DMS53 (cell line): Measurements from ENCODE around the gene TMEM178B.

Source experiments
- DNase-seq: peaks from one replicate; lab custom pipeline; 2025; lab: John Stamatoyannopoulos, UW

The TMEM178B gene

DNA sequence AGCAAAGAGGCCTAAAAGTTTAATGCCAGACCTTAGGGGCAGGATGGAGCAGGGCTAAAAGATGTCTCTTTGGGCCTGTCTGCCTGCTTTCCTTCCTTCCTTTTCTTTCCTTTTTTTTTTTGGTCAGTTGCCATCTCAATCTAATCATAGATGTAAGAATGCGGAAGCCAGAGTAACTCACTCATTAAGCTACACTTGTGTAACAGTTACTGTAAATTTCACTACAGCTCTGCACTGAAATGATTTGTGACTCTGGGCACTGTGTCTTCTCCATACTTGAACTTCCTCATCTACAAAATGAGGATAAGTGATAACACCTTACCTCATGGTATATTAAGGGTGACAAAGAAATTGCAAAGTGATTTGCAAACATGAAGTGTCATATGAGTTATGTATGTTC, 401.8 kb downstream of the TMEM178B start:
- no peak for DNase-seq

DNA sequence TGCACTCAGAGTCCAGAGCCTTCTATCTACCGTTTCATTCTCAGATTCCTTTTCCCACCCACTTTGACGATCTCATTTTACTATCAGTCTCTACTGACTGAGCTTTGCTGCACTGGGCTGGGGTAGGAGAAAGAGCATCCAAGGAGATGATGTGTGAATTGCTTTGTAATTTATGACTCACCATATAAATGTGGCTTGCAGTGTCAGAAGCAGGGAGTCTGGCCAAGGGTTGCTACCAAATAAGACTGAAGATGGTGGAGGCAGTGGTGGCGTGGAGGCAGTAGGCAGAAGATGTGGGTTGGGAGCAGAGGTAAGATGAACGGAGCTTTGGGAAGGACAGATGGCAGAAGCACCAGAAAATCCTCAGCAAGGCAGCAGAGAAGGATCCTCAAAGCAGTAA, 404.0 kb downstream of the TMEM178B start:
- no peak for DNase-seq

DNA sequence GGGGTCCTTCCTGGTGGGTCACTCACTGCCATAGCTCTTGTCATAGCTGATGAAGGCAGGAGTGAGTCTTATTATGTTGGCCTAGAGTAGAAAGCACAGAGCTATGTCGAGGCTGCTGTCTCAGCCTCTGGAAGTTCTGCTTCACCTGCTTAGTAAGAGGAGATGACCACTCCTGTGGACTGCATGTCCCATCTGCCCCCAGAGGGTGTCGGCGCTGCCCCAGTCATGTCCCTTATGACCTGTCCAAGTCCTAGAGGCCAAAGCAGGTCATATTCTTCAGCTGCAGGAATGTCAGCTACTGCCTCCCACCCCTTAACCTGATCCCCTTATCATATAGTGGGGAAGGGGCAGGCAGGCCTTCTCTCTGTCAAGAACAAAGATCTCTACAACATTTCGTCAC, 405.0 kb downstream of the TMEM178B start:
- no peak for DNase-seq

GRCh38 chr7:141480953-141481352, 407.1 kb downstream of the TMEM178B start:
- no peak for DNase-seq

DNA sequence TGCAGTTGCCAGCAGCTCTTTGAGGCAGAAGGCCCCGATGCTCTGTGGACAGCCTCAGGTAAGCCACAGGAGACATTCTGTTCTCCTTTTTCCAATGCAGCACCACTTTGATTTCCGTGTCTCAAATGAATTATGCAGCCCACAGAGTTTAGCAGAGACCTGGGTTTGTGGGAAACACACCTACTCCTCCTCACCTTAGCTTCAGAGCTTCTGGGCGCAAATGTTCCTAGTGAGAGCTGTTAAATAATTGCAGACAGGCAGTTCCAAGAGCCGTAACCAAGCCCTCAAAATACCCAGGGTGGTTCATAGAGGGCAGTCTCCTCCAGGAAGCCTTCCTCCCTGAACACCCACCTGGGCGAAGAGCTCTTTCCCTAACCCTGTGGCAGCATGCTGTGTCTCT, 408.1 kb downstream of the TMEM178B start:
- no peak for DNase-seq

GRCh38 chr7:141483044-141483443, 409.2 kb downstream of the TMEM178B start:
- peak; percentile 46 for DNase-seq

GRCh38 chr7:141484907-141485306, 411.0 kb downstream of the TMEM178B start:
- DNase-seq, result no peak

- no peak for DNase-seq
Measured at GRCh38 chr7:141486959-141487358, 413.1 kb downstream of the TMEM178B start.

DNA sequence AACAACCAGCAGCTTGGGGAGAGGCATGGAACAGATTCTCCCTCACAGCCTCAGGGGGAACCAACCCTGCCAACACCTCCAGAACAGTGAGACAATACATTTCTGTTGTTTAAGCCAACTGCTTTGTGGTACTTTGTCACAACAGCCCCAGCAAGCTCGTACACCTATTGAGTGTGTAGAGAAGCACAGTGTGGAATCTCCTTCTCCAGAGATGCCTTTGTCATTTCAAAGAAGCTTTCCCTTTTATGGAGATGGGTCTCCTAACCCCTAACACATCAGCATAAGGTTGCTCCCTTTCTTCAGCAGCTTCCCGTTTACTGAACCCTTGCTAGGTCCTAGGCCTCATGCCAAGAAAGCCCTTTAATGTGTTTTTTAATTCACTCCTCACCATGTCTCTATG, 416.6 kb downstream of the TMEM178B start:
- DNase-seq, result no peak

DNA sequence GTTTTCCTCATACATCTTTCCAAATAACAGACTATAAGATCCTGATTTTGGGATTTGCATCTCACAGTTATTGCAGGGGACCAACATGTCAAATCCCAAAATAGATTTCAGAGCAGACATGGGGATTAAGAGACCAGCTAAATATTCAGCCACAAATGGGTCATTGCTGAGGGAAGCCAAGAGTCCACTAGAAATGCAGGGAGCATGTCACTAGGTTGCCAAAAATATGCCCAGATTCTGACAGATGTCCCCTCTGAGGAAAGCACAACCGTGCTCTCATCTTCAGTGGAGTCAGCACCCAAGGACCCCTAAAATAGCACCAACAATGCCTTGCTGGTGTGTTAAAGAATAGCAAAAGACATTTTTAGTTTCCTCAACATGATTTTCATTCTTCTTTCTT, 421.2 kb downstream of the TMEM178B start:
- no peak for DNase-seq

GRCh38 chr7:141497391-141497790, 423.5 kb downstream of the TMEM178B start:
- no peak for DNase-seq

DNA sequence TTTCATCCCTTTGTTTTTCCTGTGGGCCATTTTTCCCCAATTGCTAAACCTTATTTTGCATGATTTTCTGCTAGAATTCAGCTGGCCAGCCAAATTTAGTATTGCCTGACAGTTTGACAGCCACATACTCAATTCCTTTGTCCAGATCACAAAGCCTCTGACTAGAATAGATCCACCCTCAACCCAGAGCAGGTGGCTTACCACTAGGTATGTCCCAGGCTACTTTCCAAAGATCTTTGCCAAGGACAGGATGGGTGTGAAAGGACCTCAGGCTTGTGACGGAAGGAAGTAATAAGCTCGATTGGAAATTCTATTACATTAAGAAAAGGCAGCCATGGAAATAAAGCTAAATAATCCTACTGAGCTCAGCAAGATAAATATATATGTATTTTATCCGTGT, 426.7 kb downstream of the TMEM178B start:
- DNase-seq, result no peak

DNA sequence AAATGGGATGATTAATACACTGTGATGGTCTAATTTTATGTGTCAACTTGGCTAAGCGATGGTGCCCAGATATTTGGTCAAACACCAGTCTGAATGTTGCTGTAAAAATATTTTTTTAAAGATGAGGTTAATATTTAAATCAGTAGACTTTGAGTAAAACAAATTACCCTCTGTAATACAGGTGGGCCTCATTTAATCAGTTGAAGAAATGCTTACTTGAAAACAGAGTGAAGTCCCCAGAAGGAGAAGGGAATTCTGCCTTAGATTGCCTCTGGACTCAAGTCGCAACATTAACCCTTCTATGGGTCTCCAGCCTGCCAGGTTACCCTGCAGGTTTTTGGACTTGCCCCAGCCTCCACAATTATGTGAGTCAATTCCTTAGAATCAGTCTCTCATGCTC, 427.6 kb downstream of the TMEM178B start:
- DNase-seq, result no peak

- DNase-seq, result peak; percentile 57
Measured at GRCh38 chr7:141511316-141511675, 437.4 kb downstream of the TMEM178B start.

- DNase-seq, result peak; percentile 70
Measured at GRCh38 chr7:141511676-141512396, 438.0 kb downstream of the TMEM178B start.

DNA sequence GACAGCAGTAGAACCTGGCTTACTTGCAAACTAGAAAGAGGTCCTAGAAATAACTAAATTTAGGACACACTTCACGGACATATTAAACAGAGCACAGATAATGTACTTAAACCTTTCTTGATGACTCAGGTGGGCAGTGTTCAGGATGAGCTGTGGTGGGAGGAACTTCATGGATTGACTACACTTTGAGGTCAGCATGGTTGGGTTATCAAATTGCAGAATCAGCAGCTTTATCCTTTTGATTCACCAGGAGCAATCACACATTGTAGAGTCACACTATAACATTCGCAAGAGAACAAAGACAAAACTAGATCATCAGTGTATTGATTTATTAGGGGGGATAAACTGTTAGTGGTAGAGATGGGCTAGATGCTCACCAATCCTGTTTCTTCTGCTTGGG, 438.7 kb downstream of the TMEM178B start:
- no peak for DNase-seq

DNA sequence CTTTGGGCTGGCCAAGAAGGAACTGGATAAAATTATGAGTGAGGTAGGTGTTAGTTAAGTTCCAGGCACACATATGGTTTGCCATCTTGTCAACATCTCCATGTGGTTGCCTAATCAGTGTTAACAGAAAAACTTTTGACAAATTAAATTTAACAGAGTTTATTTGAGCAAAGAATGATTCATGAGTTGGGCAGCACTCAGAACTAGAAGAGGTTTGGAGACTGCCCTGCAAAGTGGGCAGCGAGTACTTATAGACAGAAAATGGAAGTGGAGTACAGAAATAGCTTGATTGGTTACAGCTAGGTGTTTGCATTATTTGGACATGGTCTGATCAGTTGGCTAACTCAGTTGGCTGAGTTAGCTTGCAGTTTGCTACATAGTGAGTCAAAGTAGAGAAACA, 439.9 kb downstream of the TMEM178B start:
- DNase-seq, result no peak

- no peak for DNase-seq
Measured at GRCh38 chr7:141515941-141516340, 442.1 kb downstream of the TMEM178B start.

DNA sequence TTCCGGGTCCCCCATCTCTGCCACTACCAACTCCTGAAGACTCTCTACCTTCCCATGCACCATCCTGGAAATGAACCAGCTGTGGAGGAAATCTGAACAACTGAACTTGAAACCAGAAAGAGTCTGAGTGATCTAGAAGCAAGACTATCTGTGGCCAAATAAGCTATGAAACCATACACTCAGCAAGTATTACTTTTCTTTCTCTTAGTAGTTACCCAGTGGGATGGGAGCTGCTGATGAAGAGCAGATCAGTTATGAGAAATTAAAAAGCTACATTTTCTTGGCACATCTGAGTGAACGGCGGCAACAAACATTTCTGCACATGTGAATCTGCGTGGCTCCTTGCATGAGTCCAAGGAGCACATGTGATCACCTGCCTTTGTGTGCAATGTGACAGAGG, 445.8 kb downstream of the TMEM178B start:
- no peak for DNase-seq

DNA sequence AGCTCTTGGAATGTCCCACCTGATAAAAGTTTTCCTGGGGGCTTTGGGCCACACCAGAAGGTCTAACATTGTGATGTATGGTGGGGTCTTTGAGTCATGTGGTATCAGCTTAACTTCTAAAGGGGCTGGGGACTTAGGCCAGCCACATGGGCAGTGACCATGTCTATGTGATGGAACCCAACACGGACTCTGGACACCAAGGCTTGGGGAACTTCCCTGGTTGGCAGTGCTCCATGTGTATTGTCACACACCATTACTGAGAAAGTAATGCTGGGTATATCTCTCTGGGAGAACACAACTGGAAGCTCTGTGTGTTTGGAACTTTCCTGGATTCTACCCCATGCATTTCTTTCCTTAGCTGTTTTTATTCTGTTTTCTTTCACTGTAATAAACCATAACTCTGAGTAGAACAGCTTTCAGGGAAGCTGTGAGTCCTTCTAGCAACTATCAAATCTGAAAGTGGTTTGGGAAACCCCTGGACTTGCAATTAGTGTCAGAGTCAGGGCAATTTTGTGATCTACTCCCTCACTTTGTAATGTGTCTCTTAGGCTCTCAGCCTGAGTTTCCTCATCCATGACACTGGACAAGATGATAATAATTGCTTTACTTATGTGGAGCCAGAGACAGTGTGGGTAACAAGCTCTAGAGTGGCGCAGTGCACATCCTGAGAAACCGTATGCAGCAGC, 448.9 kb downstream of the TMEM178B start:
- DNase-seq, result no peak

DNA sequence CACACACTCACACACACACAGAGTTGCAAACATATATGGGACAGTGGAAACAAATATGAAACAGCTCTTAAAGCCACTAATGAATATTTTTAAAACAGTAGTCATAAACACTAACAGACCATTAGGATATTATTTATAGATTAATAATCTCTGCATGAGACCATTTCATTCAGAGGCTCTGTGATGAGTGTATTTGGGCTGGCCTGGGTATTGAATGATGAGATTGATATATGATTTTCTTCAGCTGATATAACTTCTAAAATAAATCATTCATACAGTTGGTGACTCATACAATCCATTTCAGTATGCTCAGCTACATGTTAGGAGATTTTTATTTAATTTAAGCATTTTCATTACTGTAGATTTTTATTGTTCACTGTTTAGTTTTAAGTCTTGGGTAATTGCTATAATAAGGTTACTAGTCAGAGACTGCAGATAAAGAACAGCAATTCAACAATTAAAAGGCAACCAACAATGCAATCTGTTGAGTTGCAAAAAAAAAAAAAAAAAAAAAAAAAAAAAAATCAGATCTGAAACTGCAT, 452.2 kb downstream of the TMEM178B start:
- no peak for DNase-seq

GRCh38 chr7:141527076-141527475, 453.2 kb downstream of the TMEM178B start:
- no peak for DNase-seq

DNA sequence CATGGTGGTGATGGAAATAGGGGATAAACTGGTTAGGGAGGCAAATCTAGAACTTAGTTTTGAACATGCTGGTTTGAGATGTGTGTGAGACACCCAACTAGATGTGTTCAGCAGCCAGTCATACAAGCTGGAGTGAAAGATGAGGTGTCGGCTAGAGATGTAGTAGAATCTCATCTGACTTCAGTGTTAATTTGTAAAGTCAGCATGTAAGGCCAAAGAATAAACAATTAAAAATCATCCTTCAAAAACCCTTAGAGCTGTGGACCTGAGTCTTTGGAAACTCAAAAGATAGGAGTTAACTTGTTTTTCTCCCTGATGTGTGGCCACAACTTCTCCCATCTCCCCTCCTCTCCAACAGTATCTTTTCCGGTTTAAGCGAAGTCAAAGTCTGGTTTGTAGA, 454.5 kb downstream of the TMEM178B start:
- no peak for DNase-seq
